ENCODE measurements around the gene STIM1.

DNA sequence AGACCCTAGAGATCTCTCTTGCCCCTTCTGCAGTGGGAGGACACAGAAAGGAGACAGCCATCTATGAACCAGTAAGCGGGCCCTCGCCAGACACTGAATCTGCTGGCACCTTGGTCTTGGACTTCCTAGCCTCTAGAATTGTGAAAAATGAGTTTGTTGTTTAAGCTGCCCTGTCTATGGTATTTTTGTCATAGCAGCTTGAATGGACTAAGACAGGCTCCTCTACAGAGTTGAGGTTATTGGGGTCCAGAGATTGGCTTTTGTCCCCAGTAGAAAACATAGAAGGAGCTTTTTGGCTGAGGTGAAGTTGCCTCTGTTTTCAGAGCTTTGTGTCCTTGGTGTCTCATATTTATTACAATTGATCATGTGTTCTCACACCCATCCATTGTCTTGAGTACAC lies 77.2 kb downstream of the STIM1 start:
- TF ChIP-seq, protein P1, sequence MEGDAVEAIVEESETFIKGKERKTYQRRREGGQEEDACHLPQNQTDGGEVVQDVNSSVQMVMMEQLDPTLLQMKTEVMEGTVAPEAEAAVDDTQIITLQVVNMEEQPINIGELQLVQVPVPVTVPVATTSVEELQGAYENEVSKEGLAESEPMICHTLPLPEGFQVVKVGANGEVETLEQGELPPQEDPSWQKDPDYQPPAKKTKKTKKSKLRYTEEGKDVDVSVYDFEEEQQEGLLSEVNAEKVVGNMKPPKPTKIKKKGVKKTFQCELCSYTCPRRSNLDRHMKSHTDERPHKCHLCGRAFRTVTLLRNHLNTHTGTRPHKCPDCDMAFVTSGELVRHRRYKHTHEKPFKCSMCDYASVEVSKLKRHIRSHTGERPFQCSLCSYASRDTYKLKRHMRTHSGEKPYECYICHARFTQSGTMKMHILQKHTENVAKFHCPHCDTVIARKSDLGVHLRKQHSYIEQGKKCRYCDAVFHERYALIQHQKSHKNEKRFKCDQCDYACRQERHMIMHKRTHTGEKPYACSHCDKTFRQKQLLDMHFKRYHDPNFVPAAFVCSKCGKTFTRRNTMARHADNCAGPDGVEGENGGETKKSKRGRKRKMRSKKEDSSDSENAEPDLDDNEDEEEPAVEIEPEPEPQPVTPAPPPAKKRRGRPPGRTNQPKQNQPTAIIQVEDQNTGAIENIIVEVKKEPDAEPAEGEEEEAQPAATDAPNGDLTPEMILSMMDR (IDR thresholded peaks at IDR 0.05): no peak
- TF ChIP-seq POLR2AphosphoS5 (IDR thresholded peaks at IDR 0.05) (no peak), EP300 (IDR thresholded peaks at IDR 0.05) (no peak)

Measured in sigmoid colon (tissue), 4 donors.